ENCODE measurements around the gene PAQR5. TPM values are rescaled to one million over a fixed set of nuclear protein-coding genes. Genes with fewer than 3 reads are reported as not detected.
A peak's percentile ranks its signal among the peaks of the same experiment; 100 is the strongest.

Gene PAQR5
- total RNA-seq, 4 donors from 2014 or later, result 6.4 to 39.8 (median 14.4) TPM

GRCh38 chr15:69394556-69395282 is 96.0 kb downstream of the PAQR5 start:
- Histone ChIP-seq H3K27ac (no peak overlapping the region), H3K27me3 (peaks cover 0 to 14% (median 0%) of the 10 kb centered on the region in 4 donors), H3K4me3 (no peak overlapping the region), H3K36me3 (peaks cover 0 to 16% (median 0%) of the 10 kb centered on the region in 3 donors), H3K4me1 (peaks cover 0 to 47% (median 5%) of the 10 kb centered on the region in 3 donors), H3K9me3 (no peaks in the 10 kb centered on the region)
- intact Hi-C loops (cut with DNase I), result loop anchor here (5.0 kb wide), 1 partner anchor 337 kb away; no protein-coding TSS in a partner anchor
- 23 to 25% methylated on average over 24 to 33 of the region's 36 CpGs for WGBS, 2 donors
- DNase-seq, result no peak
- TF ChIP-seq CTCF (IDR thresholded peaks at IDR 0.05) (peak; percentile 85 to 98 (median 94)), POLR2A (IDR thresholded peaks at IDR 0.05) (no peak)

GRCh38 chr15:69395460-69395859 is 96.7 kb downstream of the PAQR5 start:
- H3K36me3 ChIP-seq, result peaks cover 0 to 23% (median 0%) of the 10 kb centered on the region in 3 donors
- H3K4me3 ChIP-seq, result no peak overlapping the region
- no peak overlapping the region for H3K27ac ChIP-seq
- intact Hi-C loops (cut with DNase I), result no loop called here
- DNase-seq, result no peak
- WGBS, 2 donors, result 84% methylated on average over 5 to 9 of the region's 10 CpGs
- TF ChIP-seq CTCF (IDR thresholded peaks at IDR 0.05), result no peak
- no peak for TF ChIP-seq POLR2A (IDR thresholded peaks at IDR 0.05)
- peaks cover 0 to 14% (median 0%) of the 10 kb centered on the region in 4 donors for H3K27me3 ChIP-seq
- H3K4me1 ChIP-seq, result peaks cover 0 to 40% (median 5%) of the 10 kb centered on the region in 3 donors
- no peaks in the 10 kb centered on the region for H3K9me3 ChIP-seq

DNA sequence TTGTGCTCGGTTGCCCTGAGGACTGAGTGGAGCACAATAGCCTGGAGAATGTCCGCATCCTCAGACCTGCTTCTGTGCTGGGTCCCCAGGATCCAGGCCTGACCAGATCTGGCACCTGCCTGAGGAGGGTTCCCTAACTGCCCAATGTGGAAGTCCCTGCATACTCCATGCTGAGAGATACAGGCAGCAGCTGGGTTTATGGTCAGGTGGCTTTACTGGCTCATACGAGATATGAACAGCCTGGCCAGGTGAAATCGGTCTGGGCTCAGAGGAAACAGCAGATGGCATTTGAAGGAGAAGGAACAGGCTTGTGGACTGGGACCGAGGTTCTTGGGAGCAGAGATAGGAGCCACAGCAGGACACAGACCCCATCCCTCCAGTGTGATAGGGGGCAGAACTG is 97.3 kb downstream of the PAQR5 start:
- DNase-seq, result no peak
- H3K27me3 ChIP-seq, result peaks cover 0 to 14% (median 0%) of the 10 kb centered on the region in 4 donors
- intact Hi-C loops (cut with DNase I), result no loop called here
- H3K4me1 ChIP-seq, result peaks cover 0 to 34% (median 5%) of the 10 kb centered on the region in 3 donors
- peaks cover 0 to 29% (median 0%) of the 10 kb centered on the region in 3 donors for H3K36me3 ChIP-seq
- no peak overlapping the region for H3K4me3 ChIP-seq
- no peak for TF ChIP-seq CTCF (IDR thresholded peaks at IDR 0.05)
- TF ChIP-seq POLR2A (IDR thresholded peaks at IDR 0.05), result no peak
- 75 to 82% methylated on average over 1 to 3 of the region's 5 CpGs for WGBS, 2 donors
- no peak overlapping the region for H3K27ac ChIP-seq
- H3K9me3 ChIP-seq, result no peaks in the 10 kb centered on the region

DNA sequence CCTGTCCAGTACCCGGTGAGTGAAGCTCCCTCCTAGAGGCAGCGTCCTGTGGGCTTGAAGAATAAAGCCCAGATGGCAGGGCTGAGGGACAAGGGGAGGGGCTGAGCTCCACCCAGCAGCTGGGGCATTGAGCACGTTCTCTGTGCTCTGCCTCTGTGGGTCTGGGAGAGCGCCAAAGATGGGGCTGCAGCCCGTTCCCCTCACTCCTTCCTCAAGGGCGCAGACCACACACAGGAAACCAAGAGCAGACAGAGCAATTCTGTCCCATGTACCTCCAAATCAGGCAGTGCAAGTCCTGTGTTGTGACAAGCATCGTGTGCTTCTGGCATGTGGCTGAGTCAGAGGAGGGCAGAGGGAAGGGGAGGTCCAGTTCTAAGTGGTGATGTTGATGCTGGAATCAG is 99.8 kb downstream of the PAQR5 start:
- no peak for DNase-seq
- Histone ChIP-seq H3K9me3 (no peaks in the 10 kb centered on the region), H3K27ac (no peak overlapping the region), H3K36me3 (peaks cover 0 to 34% (median 0%) of the 10 kb centered on the region in 3 donors), H3K4me1 (peaks cover 0 to 15% (median 5%) of the 10 kb centered on the region in 3 donors), H3K4me3 (no peak overlapping the region), H3K27me3 (peaks cover 0 to 14% (median 0%) of the 10 kb centered on the region in 4 donors)
- intact Hi-C loops (cut with DNase I), result no loop called here
- 68 to 79% methylated on average over 5 to 6 of the region's 7 CpGs for WGBS, 2 donors
- no peak for TF ChIP-seq CTCF (IDR thresholded peaks at IDR 0.05)
- no peak for TF ChIP-seq POLR2A (IDR thresholded peaks at IDR 0.05)

DNA sequence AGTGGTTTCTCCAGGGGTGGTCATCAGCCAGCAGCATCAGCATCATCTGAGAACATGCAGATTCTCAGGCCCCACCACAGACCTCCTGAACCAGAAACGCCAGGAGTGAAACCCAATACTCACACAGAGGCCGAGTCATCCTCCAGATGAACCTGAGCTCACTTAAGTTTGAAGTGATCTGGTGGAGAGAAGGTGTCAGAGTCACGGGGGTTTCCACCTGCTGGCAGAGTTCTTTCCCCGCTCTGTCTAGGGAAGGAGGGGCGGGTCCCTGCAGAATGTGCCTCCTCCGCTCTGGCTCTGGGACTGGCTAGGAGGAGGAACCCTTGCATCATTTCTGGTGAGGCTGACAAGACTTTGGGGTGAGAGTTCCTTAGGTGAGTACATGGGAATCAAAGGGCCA is 102.1 kb downstream of the PAQR5 start:
- H3K9me3 ChIP-seq, result no peaks in the 10 kb centered on the region
- peaks cover 0 to 2% (median 0%) of the 10 kb centered on the region in 4 donors for H3K27me3 ChIP-seq
- H3K4me3 ChIP-seq, result no peak overlapping the region
- no peak for DNase-seq
- WGBS, 2 donors, result 50 to 96% methylated on average over 2 to 4 of the region's 6 CpGs
- TF ChIP-seq CTCF (IDR thresholded peaks at IDR 0.05) (no peak), POLR2A (IDR thresholded peaks at IDR 0.05) (no peak)
- intact Hi-C loops (cut with DNase I), result no loop called here
- H3K4me1 ChIP-seq, result no peaks in the 10 kb centered on the region
- H3K27ac ChIP-seq, result no peak overlapping the region
- peaks cover 0 to 43% (median 0%) of the 10 kb centered on the region in 3 donors for H3K36me3 ChIP-seq
